Measurements from ENCODE around the gene CCNT1. TPM values are rescaled to one million over a fixed set of nuclear protein-coding genes. Genes with fewer than 3 reads are reported as not detected.
"Not testable (repeated sequence)": the region's sequence is repeated elsewhere in the genome, so short reads cannot be mapped to it uniquely, and the experiment has no call there.

The CCNT1 gene
- total and polyA plus RNA-seq, 2 experiments from 2014 or later, result 5.5 to 19.3 TPM

- WGBS, 2 experiments (ENCODE audit: low coverage in 1 of 2, low lambda C conversion rate in 2 of 2, missing lambda C conversion rate in 2 of 2), result 70 to 72% methylated on average over 8 of the region's 8 CpGs
- Histone ChIP-seq H3K4me3 (no peak overlapping the region), H3F3A (ENCODE audit: insufficient read depth) (peaks cover 13% of the 10 kb centered on the region), H3K4me2 (ENCODE audit: unreplicated experiment) (no peak overlapping the region), H3K79me2 (ENCODE audit: insufficient read depth) (peaks cover 79% of the 10 kb centered on the region), H4K20me1 (ENCODE audit: insufficient read depth) (no peaks in the 10 kb centered on the region; the same call in 1 of the 2 replicates), H2AFZ (no peak overlapping the region), H3K27ac (peak overlapping the region; percentile 30), H3K27me3 (replicated peaks; ENCODE audit: insufficient read depth) (no peaks in the 10 kb centered on the region), H3K9me2 (ENCODE audit: insufficient read depth) (no peaks in the 10 kb centered on the region), H3K9me3 (ENCODE audit: low read depth) (no peaks in the 10 kb centered on the region), H3K9ac (no peak overlapping the region), H3K36me3 (ENCODE audit: low read depth) (peaks cover 70% of the 10 kb centered on the region), H3K4me1 (ENCODE audit: insufficient read depth) (peaks cover 4% of the 10 kb centered on the region; the same call in 1 of the 2 replicates)
- DNase-seq, result peak; percentile 71
- TF ChIP-seq EZH2phosphoT487 (IDR thresholded peaks at IDR 0.05; ENCODE audit: insufficient read depth, low read depth), result no peak
- no peak for TF ChIP-seq EZH2 (IDR thresholded peaks at IDR 0.05; ENCODE audit: insufficient read depth, poor library complexity, severe bottlenecking)
- in situ Hi-C loops (cut with MboI), result no loop called here
Observed at GRCh38 chr12:48671231-48671856, 45.2 kb downstream of the CCNT1 start.

GRCh38 chr12:48668996-48669395, 47.5 kb downstream of the CCNT1 start:
- Histone ChIP-seq H3K79me2 (ENCODE audit: insufficient read depth) (peaks cover 65% of the 10 kb centered on the region), H3K4me2 (ENCODE audit: unreplicated experiment) (no peak overlapping the region), H3K36me3 (ENCODE audit: low read depth) (peaks cover 74% of the 10 kb centered on the region)

GRCh38 chr12:48659863-48660262, 56.6 kb downstream of the CCNT1 start:
- in situ Hi-C loops (cut with MboI), result no loop called here
- Histone ChIP-seq H3K27me3 (replicated peaks; ENCODE audit: insufficient read depth) (no peaks in the 10 kb centered on the region), H3F3A (ENCODE audit: insufficient read depth) (no peaks in the 10 kb centered on the region; the same call in 1 of the 2 replicates), H3K4me1 (ENCODE audit: insufficient read depth) (no peaks in the 10 kb centered on the region), H3K4me2 (ENCODE audit: unreplicated experiment) (no peak overlapping the region), H3K36me3 (ENCODE audit: low read depth) (peaks cover 67% of the 10 kb centered on the region), H2AFZ (no peak overlapping the region), H3K79me2 (ENCODE audit: insufficient read depth) (peaks cover 41% of the 10 kb centered on the region), H3K27ac (no peak overlapping the region), H4K20me1 (ENCODE audit: insufficient read depth) (no peaks in the 10 kb centered on the region), H3K4me3 (no peak overlapping the region), H3K9me2 (ENCODE audit: insufficient read depth) (no peaks in the 10 kb centered on the region), H3K9me3 (ENCODE audit: low read depth) (no peaks in the 10 kb centered on the region), H3K9ac (no peak overlapping the region)
- 98 to 99% methylated on average over 4 of the region's 4 CpGs for WGBS, 2 experiments (ENCODE audit: low coverage in 1 of 2, low lambda C conversion rate in 2 of 2, missing lambda C conversion rate in 2 of 2)
- TF ChIP-seq EZH2phosphoT487 (IDR thresholded peaks at IDR 0.05; ENCODE audit: insufficient read depth, low read depth), result no peak
- no peak for TF ChIP-seq EZH2 (IDR thresholded peaks at IDR 0.05; ENCODE audit: insufficient read depth, poor library complexity, severe bottlenecking)
- no peak for DNase-seq

More at GRCh38 chr12:48668996-48669395, 47.5 kb downstream of the CCNT1 start:
- H3K9ac ChIP-seq, result no peak overlapping the region
- no peaks in the 10 kb centered on the region for H3K27me3 ChIP-seq (replicated peaks; ENCODE audit: insufficient read depth)
- H3K9me3 ChIP-seq (ENCODE audit: low read depth), result no peaks in the 10 kb centered on the region
- WGBS, 2 experiments (ENCODE audit: low coverage in 1 of 2, low lambda C conversion rate in 2 of 2, missing lambda C conversion rate in 2 of 2), result 93 to 96% methylated on average over 14 of the region's 14 CpGs
- no peak for TF ChIP-seq EZH2 (IDR thresholded peaks at IDR 0.05; ENCODE audit: insufficient read depth, poor library complexity, severe bottlenecking)
- TF ChIP-seq EZH2phosphoT487 (IDR thresholded peaks at IDR 0.05; ENCODE audit: insufficient read depth, low read depth), result no peak
- no peaks in the 10 kb centered on the region for H3K9me2 ChIP-seq (ENCODE audit: insufficient read depth)
- DNase-seq, result no peak
- no peaks in the 10 kb centered on the region; the same call in 1 of the 2 replicates for H4K20me1 ChIP-seq (ENCODE audit: insufficient read depth)
- H2AFZ ChIP-seq, result no peak overlapping the region
- no peak overlapping the region for H3K4me3 ChIP-seq
- in situ Hi-C loops (cut with MboI), result no loop called here
- H3K27ac ChIP-seq, result no peak overlapping the region
- peaks cover 4% of the 10 kb centered on the region; the same call in 1 of the 2 replicates for H3K4me1 ChIP-seq (ENCODE audit: insufficient read depth)
- H3F3A ChIP-seq (ENCODE audit: insufficient read depth), result peaks cover 17% of the 10 kb centered on the region

GRCh38 chr12:48651681-48652080, 64.8 kb downstream of the CCNT1 start:
- H3K9me3 ChIP-seq (ENCODE audit: low read depth), result no peaks in the 10 kb centered on the region
- H3K27me3 ChIP-seq (replicated peaks; ENCODE audit: insufficient read depth), result no peaks in the 10 kb centered on the region
- no peak for DNase-seq
- no peak for TF ChIP-seq EZH2phosphoT487 (IDR thresholded peaks at IDR 0.05; ENCODE audit: insufficient read depth, low read depth)
- H2AFZ ChIP-seq, result no peak overlapping the region
- no peak overlapping the region for H3K9ac ChIP-seq
- no peak overlapping the region for H3K4me3 ChIP-seq
- peaks cover 46% of the 10 kb centered on the region for H3K36me3 ChIP-seq (ENCODE audit: low read depth)
- no peak overlapping the region for H3K4me2 ChIP-seq (ENCODE audit: unreplicated experiment)
- no peaks in the 10 kb centered on the region for H3K4me1 ChIP-seq (ENCODE audit: insufficient read depth)
- 0 out of 2 replicates have a peak, but pooled peaks cover 4% of the 10 kb centered on the region for H3K79me2 ChIP-seq (ENCODE audit: insufficient read depth)
- H3F3A ChIP-seq (ENCODE audit: insufficient read depth), result peaks cover 10% of the 10 kb centered on the region; the same call in 1 of the 2 replicates
- 57 to 61% methylated on average over 4 of the region's 4 CpGs for WGBS, 2 experiments (ENCODE audit: low coverage in 1 of 2, low lambda C conversion rate in 2 of 2, missing lambda C conversion rate in 2 of 2)
- no peaks in the 10 kb centered on the region for H4K20me1 ChIP-seq (ENCODE audit: insufficient read depth)
- H3K27ac ChIP-seq, result no peak overlapping the region
- H3K9me2 ChIP-seq (ENCODE audit: insufficient read depth), result no peaks in the 10 kb centered on the region
- in situ Hi-C loops (cut with MboI), result no loop called here

GRCh38 chr12:48645354-48645753, 71.2 kb downstream of the CCNT1 start:
- in situ Hi-C loops (cut with MboI); H2AFZ ChIP-seq; H3K27me3 ChIP-seq (replicated peaks; ENCODE audit: insufficient read depth); H3K9ac ChIP-seq; DNase-seq; H3K27ac ChIP-seq; H3K4me3 ChIP-seq; H3F3A ChIP-seq (ENCODE audit: insufficient read depth); H4K20me1 ChIP-seq (ENCODE audit: insufficient read depth); H3K9me3 ChIP-seq (ENCODE audit: low read depth); H3K79me2 ChIP-seq (ENCODE audit: insufficient read depth); H3K9me2 ChIP-seq (ENCODE audit: insufficient read depth); H3K4me1 ChIP-seq (ENCODE audit: insufficient read depth); H3K4me2 ChIP-seq (ENCODE audit: unreplicated experiment): not testable (repeated sequence)
- 95 to 100% methylated on average over 8 of the region's 8 CpGs for WGBS, 2 experiments (ENCODE audit: low coverage in 1 of 2, low lambda C conversion rate in 2 of 2, missing lambda C conversion rate in 2 of 2)
- peaks cover 21% of the 10 kb centered on the region for H3K36me3 ChIP-seq (ENCODE audit: low read depth)
